ENCODE measurements around the gene TBC1D22B.

- TF ChIP-seq CTCF (conservative IDR thresholded peaks at IDR 0.05; ENCODE audit: low read depth in 2 of 2), result peak; percentile 99
- TF ChIP-seq EZH2 (IDR thresholded peaks at IDR 0.05; ENCODE audit: low read depth, unreplicated experiment), result no peak
- TF ChIP-seq ETS1 (IDR thresholded peaks at IDR 0.05), result no peak
Observed at GRCh38 chr6:37210313-37210968, 47.1 kb upstream of the TBC1D22B start.
